NCI-H2227 treated with DMSO at 0.1 percent for 48 hours (cell line): ENCODE data around the gene TMCO6.
"Not testable (repeated sequence)": the region's sequence is repeated elsewhere in the genome, so short reads cannot be mapped to it uniquely, and the experiment has no call there.

Experiments
- DNase-seq: peaks from one replicate; lab custom pipeline; 2025; lab: John Stamatoyannopoulos, UW

The TMCO6 gene

DNA sequence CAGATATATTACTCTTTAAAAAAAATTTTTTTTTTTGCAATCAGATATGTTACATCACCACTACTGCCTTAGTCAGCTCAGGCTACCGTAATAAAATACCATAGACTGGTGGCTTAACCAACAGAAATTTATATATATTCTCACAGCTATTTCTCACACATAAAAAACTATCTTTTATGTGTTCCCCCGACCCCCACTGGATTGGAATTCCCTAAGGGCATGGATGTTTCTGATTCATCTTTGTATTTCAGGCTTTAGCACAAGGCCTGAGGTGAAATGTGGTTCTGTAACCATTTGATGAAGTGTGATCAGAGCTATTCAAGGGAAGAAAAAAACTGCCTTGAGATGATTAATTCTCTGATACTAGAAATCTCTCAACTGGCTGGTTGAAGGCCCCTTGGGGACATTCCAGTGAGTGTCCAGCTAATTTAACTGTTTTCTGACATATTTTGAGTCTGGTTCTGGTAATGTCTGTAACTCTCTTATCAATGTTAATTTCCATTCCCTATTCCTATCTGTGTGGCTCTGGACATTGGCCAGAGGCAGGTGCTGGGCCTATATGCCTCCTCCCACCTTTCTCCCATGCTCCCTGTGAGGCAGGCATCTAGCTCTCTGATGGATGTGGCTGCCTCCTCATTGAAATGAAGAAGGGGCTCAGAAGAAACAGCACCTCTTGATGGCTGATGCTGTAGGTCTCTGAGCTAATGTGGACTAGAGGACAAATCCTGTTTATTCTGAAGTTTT lies 8.8 kb upstream of the TMCO6 start:
- no peak for DNase-seq

GRCh38 chr5:140631036-140631417 lies 8.2 kb upstream of the TMCO6 start:
- DNase-seq, result no peak

GRCh38 chr5:140631831-140632365 lies 7.4 kb upstream of the TMCO6 start:
- DNase-seq, result peak; percentile 25

GRCh38 chr5:140632366-140633020 lies 6.8 kb upstream of the TMCO6 start:
- peak; percentile 25 for DNase-seq

- no peak for DNase-seq
These were observed 6.2 kb upstream of the TMCO6 start, which contains the start of gene CD14 for GRCh38 chr5:140633021-140633471. TSS of gene CD14 (minus strand) at chr5:140633175. CDS start at chr5:140633071, 104 bp downstream.

- DNase-seq, result no peak
These were observed 5.8 kb upstream of the TMCO6 start for GRCh38 chr5:140633501-140633900.

DNA sequence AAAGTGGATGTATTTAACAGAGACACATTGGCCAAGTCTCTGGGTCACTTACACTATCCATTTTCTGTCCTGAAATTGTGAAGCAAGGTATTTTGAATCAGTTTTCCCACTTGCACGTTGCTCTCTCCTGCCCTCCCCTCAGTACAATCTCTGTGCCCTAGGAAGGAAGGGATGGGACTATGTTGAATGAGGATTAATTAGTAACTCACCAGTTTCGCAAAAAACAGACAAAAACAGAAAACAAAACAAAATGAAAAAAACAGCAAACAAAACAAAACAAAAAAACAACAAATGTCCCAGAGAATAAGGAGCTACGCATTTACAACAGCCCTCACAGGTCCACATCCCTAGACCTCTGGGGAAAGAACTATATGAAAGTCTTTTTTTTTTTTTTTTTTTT lies 5.1 kb upstream of the TMCO6 start:
- no peak for DNase-seq

GRCh38 chr5:140635291-140636257 lies 3.7 kb upstream of the TMCO6 start:
- no peak for DNase-seq

DNA sequence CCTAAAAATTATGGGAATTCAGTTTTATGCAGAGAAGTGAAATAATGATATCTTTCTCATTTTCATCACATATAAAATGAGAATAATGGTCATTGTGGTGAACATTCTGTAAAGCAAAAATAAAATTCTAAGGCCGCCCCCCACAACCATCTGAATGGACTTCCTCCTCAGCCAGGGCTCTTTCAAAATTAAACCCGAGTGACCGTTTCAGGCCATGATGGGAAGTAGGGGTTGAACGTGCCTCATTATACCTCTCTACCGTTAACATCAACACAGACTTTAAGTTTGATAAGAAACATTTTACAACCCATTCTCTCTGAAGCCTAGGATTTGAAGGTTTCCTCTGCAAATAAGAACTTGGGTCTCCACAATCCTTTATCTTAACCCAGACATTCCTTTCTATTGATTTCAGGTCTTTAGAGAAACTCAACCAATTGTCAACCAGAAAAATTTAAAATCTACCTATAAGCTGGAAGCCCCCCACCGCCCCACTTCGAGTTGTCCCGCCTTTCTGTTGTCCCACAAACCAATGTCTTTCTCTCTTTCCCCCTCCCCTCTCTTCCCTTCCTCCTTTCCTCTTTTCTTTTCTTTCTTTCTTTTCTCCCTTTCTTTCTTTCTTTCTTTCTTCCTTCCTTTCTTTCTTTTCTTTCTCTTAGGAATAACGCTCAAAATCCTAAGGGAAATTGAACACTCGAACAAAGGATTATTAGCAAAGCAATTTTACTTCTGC lies 1.7 kb upstream of the TMCO6 start:
- no peak for DNase-seq

- DNase-seq, result not testable (repeated sequence)
These were observed 428 bp upstream of the TMCO6 start for GRCh38 chr5:140638898-140639147.

GRCh38 chr5:140641716-140642115 lies 2.5 kb downstream of the TMCO6 start:
- no peak for DNase-seq

GRCh38 chr5:140642718-140643117 lies 3.5 kb downstream of the TMCO6 start:
- no peak for DNase-seq

GRCh38 chr5:140647042-140647419 lies 7.8 kb downstream of the TMCO6 start:
- no peak for DNase-seq

DNA sequence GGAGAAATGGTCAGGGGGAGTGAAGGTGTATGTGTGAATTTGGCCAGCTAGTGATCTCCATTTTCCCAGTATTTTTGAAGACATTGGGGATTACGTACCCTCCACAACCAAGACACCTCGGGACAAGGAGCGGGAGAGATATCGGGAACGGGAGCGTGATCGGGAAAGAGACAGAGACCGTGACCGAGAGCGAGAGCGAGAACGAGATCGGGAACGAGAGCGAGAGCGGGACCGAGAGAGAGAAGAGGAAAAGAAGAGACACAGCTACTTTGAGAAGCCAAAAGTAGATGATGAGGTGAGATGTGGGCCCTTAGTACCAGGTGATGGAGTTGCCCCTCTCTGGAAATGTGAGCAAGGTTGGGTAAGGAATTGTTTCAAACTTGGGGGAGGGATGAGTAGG lies 19.6 kb downstream of the TMCO6 start:
- DNase-seq, result no peak

DNA sequence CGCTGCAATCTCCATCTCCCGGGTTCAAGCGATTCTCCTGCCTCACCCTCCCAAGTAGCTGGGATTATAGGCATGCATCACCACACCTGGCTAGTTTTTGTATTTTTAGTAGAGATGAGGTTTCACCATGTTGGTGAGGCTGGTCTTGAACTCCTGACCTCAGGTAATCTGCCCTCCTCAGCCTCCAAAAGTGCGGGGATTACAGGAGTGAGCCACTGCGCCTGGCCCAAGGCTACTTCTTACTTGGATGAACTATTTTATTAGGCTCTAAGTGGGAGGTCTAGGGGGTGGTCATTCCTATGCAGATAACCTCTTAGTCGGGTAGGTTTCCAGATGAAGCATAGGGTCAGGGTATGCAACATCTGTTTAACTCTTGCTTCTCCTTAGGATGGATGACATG lies 21.1 kb downstream of the TMCO6 start:
- not testable (repeated sequence) for DNase-seq

DNA sequence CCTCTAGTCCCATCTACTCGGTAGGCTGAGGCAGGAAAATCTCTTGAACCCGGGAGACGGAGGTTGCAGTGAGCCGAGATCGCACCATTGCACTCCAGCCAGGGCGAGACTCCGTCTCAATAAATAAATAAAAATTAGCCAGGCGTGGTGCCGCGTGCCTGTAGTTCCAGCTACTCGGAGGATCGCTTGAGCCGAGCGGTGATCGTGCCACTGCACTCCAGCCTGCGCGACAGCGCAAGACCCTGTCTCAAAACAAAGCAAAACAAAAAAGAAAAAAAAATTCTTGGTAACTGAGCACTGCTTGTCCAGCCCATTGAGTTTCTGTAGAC lies 24.7 kb downstream of the TMCO6 start:
- DNase-seq, result no peak

GRCh38 chr5:140664359-140665119 lies 25.3 kb downstream of the TMCO6 start, which contains the start of gene WDR55:
TSS of gene WDR55 (plus strand) at chr5:140664904. CDS start at chr5:140664913, 9 bp downstream.
- peak; percentile 80 for DNase-seq

- not testable (repeated sequence) for DNase-seq
These were observed 31.8 kb downstream of the TMCO6 start for GRCh38 chr5:140671035-140671434.

DNA sequence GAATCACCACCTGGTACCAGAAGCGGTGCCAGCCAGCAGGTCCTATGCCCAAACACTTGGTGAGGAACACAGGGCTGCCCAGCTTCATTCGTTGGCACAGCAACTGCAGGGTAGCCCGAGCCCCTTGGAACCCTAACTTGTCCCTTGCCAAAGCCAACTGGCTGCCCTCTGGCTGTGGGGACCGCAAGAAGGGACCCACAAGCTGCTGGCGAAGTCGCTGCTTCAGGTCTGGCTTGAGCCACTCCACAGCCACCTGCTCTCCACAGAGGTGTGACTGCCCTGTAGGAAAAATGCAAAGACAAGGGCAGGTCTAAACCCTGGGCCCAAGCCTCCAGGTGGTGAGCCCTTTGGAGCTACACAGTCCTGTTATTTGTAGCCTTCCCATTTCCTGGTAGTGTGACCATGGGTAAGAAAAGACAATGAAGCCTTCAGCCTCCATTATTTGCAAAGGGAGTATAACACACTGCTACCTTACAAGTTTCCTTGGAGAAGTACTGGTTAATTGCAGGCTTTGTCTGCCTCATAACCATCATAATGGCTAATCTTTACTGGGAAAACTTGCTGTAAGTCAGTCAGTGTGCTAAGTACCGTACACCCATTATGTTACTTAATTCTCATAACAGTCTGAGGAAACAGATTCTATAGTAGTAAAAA lies 32.3 kb downstream of the TMCO6 start:
- no peak for DNase-seq

- no peak for DNase-seq
These were observed 33.4 kb downstream of the TMCO6 start for GRCh38 chr5:140672455-140673186.
